EH (cell line): ENCODE results near the gene GLRX5.
"Not testable (repeated sequence)": the region's sequence is repeated elsewhere in the genome, so short reads cannot be mapped to it uniquely, and the experiment has no call there.

Experiments
- DNase-seq: peaks from one replicate; pipeline ENCODE4 v3.0.0-alpha.2; 2015; ENCODE audit warnings: low read depth

GLRX5 gene

GRCh38 chr14:95498622-95499353, 36.1 kb upstream of the GLRX5 start:
- peak; percentile 63 for DNase-seq

- no peak for DNase-seq
These were observed 35.5 kb upstream of the GLRX5 start for GRCh38 chr14:95499354-95499750.

- DNase-seq = no peak
These were observed 34.6 kb upstream of the GLRX5 start for GRCh38 chr14:95500201-95500681.

- peak; percentile 88 for DNase-seq
These were observed 34.0 kb upstream of the GLRX5 start for GRCh38 chr14:95500772-95501401.

GRCh38 chr14:95502381-95502950, 32.4 kb upstream of the GLRX5 start:
- DNase-seq = no peak

- DNase-seq = no peak
These were observed 31.3 kb upstream of the GLRX5 start for GRCh38 chr14:95503365-95504134.

- DNase-seq = peak; percentile 67
These were observed 30.5 kb upstream of the GLRX5 start for GRCh38 chr14:95504135-95505029.

- no peak for DNase-seq
These were observed 29.7 kb upstream of the GLRX5 start for GRCh38 chr14:95505030-95505589.

- DNase-seq = peak; percentile 98
These were observed 27.7 kb upstream of the GLRX5 start for GRCh38 chr14:95507174-95507573.

GRCh38 chr14:95507701-95508103, 27.1 kb upstream of the GLRX5 start:
- DNase-seq = peak; percentile 89

- no peak for DNase-seq
These were observed 26.5 kb upstream of the GLRX5 start for GRCh38 chr14:95508377-95508776.

GRCh38 chr14:95509495-95509894, 25.4 kb upstream of the GLRX5 start:
- DNase-seq = no peak

- DNase-seq = not testable (repeated sequence)
These were observed 24.5 kb upstream of the GLRX5 start for GRCh38 chr14:95510344-95510743.

- no peak for DNase-seq
These were observed 24.0 kb upstream of the GLRX5 start for GRCh38 chr14:95510804-95511203.

- no peak for DNase-seq
These were observed 23.2 kb upstream of the GLRX5 start for GRCh38 chr14:95511687-95512086.

GRCh38 chr14:95513291-95513690, 21.6 kb upstream of the GLRX5 start:
- no peak for DNase-seq

- no peak for DNase-seq
These were observed 20.4 kb upstream of the GLRX5 start for GRCh38 chr14:95514131-95515079.

GRCh38 chr14:95515080-95515489, 19.8 kb upstream of the GLRX5 start:
- peak; percentile 80 for DNase-seq

GRCh38 chr14:95515596-95516552, 19.0 kb upstream of the GLRX5 start:
- peak; percentile 66 for DNase-seq
